Skeletal muscle satellite cell (primary cell): ENCODE measurements around the gene TPRA1.

ENCODE experiments used
- H3K27me3 ChIP-seq: 2 replicates; pipeline ENCODE4 v1.7.0; 2013; ENCODE audit warnings: low read length; ENCODE audit not compliant: control insufficient read depth, insufficient read depth
- H3K36me3 ChIP-seq: 2 replicates; pipeline ENCODE4 v1.7.0; 2013; ENCODE audit warnings: mild to moderate bottlenecking, control low read depth, low read length; ENCODE audit not compliant: insufficient read depth
- H3K4me1 ChIP-seq: 2 replicates; pipeline ENCODE4 v1.7.0; 2013; ENCODE audit warnings: low read length; ENCODE audit not compliant: control insufficient read depth, insufficient read depth
- H3K4me2 ChIP-seq: 2 replicates; pipeline ENCODE4 v1.7.0; 2013; ENCODE audit warnings: mild to moderate bottlenecking, low read length
- H3K4me3 ChIP-seq: 2 replicates; pipeline ENCODE4 v1.7.0; 2013; ENCODE audit warnings: low read length
- H3K9ac ChIP-seq: 2 replicates; pipeline ENCODE4 v1.7.0; 2013; ENCODE audit warnings: mild to moderate bottlenecking, low read depth, low read length, moderate library complexity
- H3K9me3 ChIP-seq: replicated peaks from 2 replicates; pipeline ENCODE4 v1.7.0; 2013; ENCODE audit warnings: mild to moderate bottlenecking, control low read depth, low read length

Gene TPRA1

DNA sequence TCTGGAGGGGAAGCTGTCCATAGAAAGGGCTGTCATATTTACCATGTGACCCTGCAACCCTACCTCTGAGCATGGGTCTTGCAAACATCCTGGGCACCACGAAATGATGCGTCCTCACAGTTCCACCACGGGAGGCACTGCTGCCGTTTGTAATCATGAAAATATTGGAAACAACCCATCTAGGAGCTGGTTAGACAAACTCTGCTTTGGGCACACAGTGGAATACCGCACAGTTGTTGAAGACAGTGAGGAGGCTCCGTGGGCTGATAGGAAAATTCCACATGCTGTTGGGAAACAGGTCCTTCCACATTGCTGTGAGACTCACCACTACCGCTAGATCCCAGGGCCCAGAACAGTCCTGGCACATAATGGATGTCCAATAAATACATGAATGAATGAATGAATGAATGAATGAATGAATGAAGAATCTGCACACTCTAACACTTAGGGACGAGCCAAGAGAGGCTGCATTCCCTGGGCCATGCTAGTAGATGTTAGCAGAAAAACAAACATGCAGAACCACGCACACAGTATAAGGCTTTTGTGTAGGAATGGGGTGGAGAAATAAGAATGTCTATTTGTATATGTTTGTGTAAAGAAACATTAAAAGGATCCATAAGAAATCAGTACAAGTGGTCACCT is 40.6 kb downstream of the TPRA1 start:
- Histone ChIP-seq H3K4me3 (no peak overlapping the region), H3K27me3 (peaks cover 31% of the 10 kb centered on the region), H3K4me2 (no peak overlapping the region), H3K9me3 (no peaks in the 10 kb centered on the region), H3K36me3 (no peaks in the 10 kb centered on the region), H3K9ac (no peak overlapping the region), H3K4me1 (peaks cover 3% of the 10 kb centered on the region)

DNA sequence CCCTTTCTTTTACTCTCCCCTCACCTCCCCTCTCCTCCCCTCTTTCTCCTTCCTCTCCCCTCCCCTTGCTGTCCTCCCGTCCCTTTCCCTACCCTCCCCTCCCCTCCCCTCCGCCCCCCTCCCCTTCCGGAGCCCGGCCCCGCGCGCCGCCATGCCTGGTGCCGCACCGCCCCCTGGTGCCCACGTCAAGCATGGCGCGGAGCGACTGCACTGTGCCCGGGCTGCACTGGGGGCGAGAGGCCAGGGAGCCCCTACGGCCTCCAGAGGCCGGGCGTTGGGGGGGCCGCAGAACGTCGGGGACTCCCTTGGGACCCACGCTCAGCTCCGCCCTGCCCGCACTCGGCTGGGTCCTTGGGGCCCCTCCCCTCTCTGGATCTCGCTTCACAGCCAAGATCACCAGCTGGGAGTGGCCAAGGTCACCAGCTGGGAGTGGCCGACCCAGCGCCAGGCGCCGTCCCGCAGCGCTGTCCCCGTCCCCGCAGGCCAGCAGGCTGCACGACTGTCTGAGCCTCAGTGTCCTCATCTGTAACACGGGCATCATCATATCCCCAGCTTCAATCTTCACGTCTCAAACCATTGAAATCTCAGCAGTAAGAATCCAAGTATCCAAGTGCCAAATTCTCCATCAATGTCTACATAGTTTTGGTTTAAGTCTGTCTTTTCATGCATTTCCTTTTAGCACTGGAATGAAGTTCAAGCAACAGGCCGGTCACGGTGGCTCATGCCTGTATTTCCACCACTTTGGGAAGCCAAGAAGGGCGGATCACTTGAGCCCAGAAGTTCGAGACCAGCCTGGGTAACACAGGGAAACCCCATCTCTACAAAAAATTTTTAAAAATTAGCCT is 42.5 kb downstream of the TPRA1 start:
- Histone ChIP-seq H3K4me2 (peak overlapping the region; percentile 90), H3K36me3 (no peaks in the 10 kb centered on the region), H3K27me3 (peaks cover 16% of the 10 kb centered on the region), H3K9me3 (no peaks in the 10 kb centered on the region), H3K9ac (peak overlapping the region; percentile 37), H3K4me3 (peak overlapping the region; percentile 72), H3K4me1 (peaks cover 3% of the 10 kb centered on the region)

DNA sequence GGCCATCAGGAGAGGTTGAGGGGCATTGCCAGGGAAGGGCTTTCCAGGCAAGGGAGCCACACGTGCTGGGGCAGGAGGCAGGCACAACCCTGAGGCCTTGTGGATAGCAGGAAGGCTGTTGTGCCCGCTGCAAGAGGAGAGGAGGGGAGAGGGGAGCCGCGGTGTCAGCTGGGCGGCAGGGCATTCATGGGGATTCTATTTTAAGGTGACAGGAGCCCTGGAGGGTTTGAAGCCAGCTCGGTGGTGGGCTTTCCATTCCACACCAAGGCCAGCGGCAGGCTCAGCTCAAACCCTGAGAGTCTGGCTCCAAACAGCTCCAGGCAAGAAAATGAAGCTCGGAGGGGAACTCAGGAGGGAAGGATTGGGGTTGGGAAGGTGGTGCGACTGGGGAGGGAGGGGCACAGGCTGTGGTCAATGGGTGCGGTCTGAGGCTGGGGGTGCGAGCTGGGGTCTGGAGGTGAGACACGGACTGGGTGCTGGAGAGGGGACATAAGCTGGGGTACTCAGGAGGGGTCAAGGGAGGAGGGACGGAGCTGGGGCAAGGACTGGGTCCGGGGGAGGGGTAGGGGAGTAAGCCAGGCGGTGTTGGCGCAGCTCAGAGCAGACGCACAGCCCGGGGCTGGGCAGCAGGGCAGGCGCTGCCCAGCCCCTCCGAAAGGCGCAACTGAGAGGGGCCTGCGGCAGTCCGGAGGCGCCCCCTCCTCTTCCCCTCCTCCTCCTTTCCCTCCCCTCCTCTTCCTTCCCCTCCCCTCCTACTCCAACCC is 43.4 kb downstream of the TPRA1 start:
- H3K4me3 ChIP-seq: peak overlapping the region; percentile 50
- H3K9me3 ChIP-seq: no peaks in the 10 kb centered on the region
- peaks cover 3% of the 10 kb centered on the region for H3K4me1 ChIP-seq
- no peak overlapping the region for H3K9ac ChIP-seq
- H3K36me3 ChIP-seq: no peaks in the 10 kb centered on the region
- H3K27me3 ChIP-seq: peaks cover 11% of the 10 kb centered on the region
- peak overlapping the region; percentile 73 for H3K4me2 ChIP-seq

DNA sequence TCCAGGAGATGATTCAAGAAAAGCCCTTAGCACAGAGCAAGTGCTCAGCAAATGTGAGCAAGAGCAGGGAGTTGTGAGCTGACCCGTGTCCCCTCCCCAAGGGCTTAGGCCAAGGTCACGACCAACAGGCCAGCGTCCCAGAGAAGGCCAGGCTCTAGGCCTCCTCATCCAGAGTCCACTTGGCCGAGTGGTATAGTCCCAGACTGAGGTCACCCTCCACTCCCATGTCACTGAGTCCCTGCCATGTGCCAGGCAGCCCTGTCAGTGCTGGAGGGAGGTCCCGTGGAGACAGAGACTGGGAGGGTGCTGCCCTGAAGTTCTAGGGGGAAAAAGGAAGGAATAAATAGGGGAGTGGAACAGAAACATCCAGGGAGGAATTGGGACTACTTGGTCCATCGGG is 44.0 kb downstream of the TPRA1 start:
- Histone ChIP-seq H3K4me2 (no peak overlapping the region), H3K9ac (no peak overlapping the region), H3K4me1 (peaks cover 3% of the 10 kb centered on the region), H3K36me3 (no peaks in the 10 kb centered on the region), H3K27me3 (peaks cover 8% of the 10 kb centered on the region), H3K9me3 (no peaks in the 10 kb centered on the region), H3K4me3 (no peak overlapping the region)

DNA sequence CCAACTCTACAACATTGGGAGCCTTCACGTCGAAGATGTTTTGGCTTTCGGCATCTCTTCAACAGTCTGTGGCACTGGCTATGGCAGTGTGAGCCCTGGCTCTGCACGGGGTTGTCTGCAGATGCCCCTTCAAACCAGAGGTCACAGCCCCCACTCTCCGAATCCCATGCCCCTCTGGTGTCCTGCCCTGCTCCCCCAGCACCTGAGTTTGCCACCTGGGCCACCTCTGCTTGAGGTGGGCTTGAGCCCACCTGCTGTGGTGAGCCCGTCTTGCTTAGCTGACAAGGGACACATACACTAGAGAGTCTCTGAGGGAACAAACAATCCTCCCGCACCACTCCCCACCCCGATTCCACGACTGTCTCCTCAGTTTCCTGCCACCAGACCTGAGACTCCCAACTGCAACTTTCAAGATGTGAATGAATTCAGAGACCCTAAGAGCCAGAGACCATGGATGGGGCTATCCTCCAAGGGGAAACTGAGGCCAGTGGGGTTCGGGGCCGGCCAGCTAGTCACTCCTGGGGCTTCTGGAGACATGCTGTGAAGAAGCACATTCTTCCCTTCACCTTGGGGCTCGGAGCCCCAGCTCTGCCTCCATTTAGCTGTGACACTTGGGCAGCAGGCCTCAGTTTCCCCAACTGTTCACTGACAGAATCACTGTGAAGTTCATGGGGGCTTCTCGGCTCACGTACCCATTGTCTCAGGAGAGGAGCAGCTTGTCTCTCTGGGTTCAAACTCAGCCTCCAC is 44.6 kb downstream of the TPRA1 start:
- Histone ChIP-seq H3K4me1 (peaks cover 3% of the 10 kb centered on the region), H3K36me3 (no peaks in the 10 kb centered on the region), H3K9ac (no peak overlapping the region), H3K4me2 (no peak overlapping the region), H3K27me3 (peaks cover 6% of the 10 kb centered on the region), H3K4me3 (no peak overlapping the region), H3K9me3 (no peaks in the 10 kb centered on the region)

DNA sequence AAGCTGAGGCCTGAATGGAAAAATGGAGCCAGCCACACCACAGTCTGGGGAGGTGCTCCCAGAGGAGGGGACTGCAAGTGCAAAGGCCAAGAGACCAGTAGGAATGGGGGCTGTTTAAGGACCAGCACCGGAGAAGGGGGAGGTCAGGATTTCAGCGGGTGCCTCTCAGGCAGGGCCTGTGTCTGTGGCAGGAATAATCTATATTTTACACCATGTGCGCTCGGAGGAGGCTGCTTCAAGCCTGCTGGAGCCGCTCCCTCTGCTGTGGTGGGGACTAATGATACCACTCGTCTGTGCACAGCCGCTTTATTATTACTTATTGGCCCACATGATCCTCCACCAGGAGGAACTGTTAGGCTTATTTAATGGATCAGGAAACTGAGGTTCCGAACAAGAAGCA is 45.3 kb downstream of the TPRA1 start:
- H3K36me3 ChIP-seq: no peaks in the 10 kb centered on the region
- H3K9me3 ChIP-seq: no peaks in the 10 kb centered on the region
- H3K4me1 ChIP-seq: peaks cover 3% of the 10 kb centered on the region
- no peak overlapping the region for H3K4me3 ChIP-seq
- peaks cover 6% of the 10 kb centered on the region for H3K27me3 ChIP-seq
- no peak overlapping the region for H3K9ac ChIP-seq
- H3K4me2 ChIP-seq: no peak overlapping the region

DNA sequence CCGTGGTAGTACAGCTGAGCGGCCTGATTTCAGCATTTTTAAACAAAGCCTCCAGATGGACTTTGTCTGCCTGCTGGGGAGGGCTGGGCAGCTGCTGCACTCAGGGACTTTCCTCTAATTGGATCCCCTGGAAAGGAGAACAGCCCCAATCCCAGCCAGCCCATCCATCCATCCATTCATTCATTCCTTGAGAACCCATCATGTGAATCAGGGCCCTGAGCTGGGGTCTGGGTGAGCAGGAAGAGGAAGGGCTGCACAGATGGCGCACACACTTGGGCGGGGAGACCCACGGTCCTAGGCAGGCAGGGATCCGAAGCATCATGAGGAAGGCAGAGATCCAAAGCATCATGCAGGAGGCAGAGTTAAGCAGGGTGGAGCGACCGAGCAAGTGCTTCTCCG is 45.7 kb downstream of the TPRA1 start:
- Histone ChIP-seq H3K27me3 (peaks cover 6% of the 10 kb centered on the region), H3K9me3 (no peaks in the 10 kb centered on the region), H3K4me1 (peaks cover 3% of the 10 kb centered on the region), H3K4me3 (no peak overlapping the region), H3K36me3 (no peaks in the 10 kb centered on the region), H3K4me2 (no peak overlapping the region), H3K9ac (no peak overlapping the region)

DNA sequence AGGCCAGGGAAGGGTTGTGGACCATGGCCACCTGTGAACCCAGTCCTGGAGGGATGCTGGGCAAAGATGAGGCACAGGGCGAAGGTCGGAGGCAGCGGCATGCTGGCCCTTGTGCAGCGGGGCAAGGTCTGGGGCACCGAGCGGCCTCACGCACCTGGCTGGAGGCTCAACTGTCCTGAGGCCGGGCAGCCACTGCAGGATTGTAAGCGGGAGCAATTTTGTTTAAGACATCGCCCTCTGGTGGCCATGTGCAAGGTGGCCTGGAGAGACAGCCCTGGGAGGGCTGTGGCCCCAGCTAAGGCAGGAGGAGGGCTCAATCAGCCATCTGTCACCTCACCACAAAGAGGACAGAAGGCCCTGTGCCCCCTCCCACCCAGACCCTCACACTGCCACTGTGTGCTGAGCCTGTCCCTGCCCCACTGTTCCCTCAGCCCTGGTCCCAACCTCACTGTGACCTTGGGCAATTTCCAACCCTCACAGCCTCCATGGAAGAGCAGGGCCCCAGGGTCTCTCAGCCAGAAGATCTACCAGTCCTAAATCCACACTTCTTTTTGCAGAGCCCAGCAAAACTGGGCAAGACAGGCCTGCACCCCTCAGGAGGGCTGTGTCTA is 46.2 kb downstream of the TPRA1 start:
- Histone ChIP-seq H3K27me3 (peaks cover 10% of the 10 kb centered on the region), H3K9ac (no peak overlapping the region)

DNA sequence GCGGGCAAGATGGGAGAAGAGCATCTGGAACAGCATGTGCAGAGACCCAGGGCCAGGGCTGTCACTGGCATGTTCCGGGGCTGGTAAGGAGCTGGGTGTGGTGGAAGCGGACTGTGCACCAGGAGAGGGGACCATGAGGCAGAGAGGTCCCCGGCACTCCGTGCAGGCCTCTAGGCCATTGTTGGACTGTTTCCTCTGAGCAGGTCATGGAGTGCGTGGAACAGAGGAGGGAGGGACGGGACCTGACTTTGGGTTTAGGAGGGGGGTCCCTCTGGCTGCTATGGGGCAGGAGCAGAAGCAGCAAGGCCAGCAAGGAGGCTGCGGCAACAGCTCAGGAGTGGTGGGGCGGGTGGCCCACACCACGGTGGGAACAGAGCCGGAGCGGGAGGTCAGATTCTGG is 47.1 kb downstream of the TPRA1 start:
- H3K4me1 ChIP-seq: peaks cover 3% of the 10 kb centered on the region
- H3K4me3 ChIP-seq: no peak overlapping the region
- H3K9ac ChIP-seq: no peak overlapping the region
- H3K36me3 ChIP-seq: no peaks in the 10 kb centered on the region
- no peak overlapping the region for H3K4me2 ChIP-seq
- no peaks in the 10 kb centered on the region for H3K9me3 ChIP-seq
- H3K27me3 ChIP-seq: peaks cover 11% of the 10 kb centered on the region

More for the DNA sequence above, 46.2 kb downstream of the TPRA1 start:
- H3K4me2 ChIP-seq: no peak overlapping the region
- no peak overlapping the region for H3K4me3 ChIP-seq
- no peaks in the 10 kb centered on the region for H3K36me3 ChIP-seq
- peaks cover 3% of the 10 kb centered on the region for H3K4me1 ChIP-seq
- H3K9me3 ChIP-seq: no peaks in the 10 kb centered on the region

DNA sequence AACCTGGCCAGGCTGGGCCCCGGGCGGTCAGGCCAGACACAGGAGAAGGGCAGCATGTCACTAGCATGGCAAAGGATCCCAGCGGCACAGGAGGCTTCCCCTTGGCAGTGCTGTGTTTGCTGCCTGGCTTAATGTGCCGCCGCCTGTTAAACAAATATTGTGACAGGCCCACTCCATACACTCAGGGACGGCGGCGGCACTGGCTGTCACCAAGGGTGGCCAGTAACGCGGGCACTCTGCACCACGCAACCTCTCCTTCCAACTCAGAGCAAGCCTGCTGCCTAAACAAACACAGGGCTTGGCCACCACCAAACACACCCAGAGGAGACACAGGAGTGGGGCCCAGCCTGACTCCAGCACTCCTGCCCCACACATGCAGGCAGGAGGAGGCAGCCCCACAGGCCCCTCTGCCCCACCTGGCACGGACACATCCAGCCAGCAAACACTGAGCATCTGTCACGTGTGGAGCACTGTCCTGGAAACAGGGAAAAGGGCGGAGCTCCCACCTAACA is 48.0 kb downstream of the TPRA1 start:
- no peak overlapping the region for H3K9ac ChIP-seq
- H3K4me2 ChIP-seq: no peak overlapping the region
- peaks cover 18% of the 10 kb centered on the region for H3K27me3 ChIP-seq
- no peaks in the 10 kb centered on the region for H3K36me3 ChIP-seq
- no peaks in the 10 kb centered on the region for H3K9me3 ChIP-seq
- no peaks in the 10 kb centered on the region for H3K4me1 ChIP-seq
- no peak overlapping the region for H3K4me3 ChIP-seq
